ENCODE measurements around the gene ITIH3. TPM values are rescaled to one million over a fixed set of nuclear protein-coding genes. Genes with fewer than 3 reads are reported as not detected.
A peak's percentile ranks its signal among the peaks of the same experiment; 100 is the strongest.

The ITIH3 gene
- total and polyA plus RNA-seq, 11 donors: 0.13 to 1.6 (median 0.65) TPM

DNA sequence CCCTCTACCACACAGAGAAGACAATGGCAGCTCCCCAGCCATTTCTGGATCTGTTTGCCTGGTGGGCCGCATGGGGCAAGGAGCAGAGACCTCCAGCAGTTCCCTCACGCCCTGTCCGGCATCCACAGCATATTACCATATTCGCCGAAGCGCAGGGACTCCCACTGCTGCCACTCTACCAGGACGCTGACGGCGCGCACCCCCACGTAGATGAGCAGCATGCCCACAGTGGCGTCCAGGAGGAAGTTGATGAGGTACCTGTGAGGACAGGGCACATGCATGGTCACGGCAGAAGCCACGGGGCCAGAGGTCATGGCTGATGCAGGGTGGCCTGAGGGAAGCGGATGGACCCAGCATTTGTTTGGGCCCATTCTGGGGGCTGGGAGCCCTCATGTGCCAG lies 55.1 kb downstream of the ITIH3 start:
- DNase-seq: peak in 2 of 5 donors; percentile 15 to 47
- no peak overlapping the region for H3K4me3 ChIP-seq
- H3K9me3 ChIP-seq: no peaks in the 10 kb centered on the region
- TF ChIP-seq POLR2A (IDR thresholded peaks at IDR 0.05) (no peak), CTCF (IDR thresholded peaks at IDR 0.05) (no peak)
- peaks cover 0 to 75% (median 57%) of the 10 kb centered on the region in 9 donors for H3K36me3 ChIP-seq
- peaks cover under 1 to 20% (median 14%) of the 10 kb centered on the region in 12 donors for H3K4me1 ChIP-seq
- 97% methylated on average over 14 to 15 of the region's 15 CpGs for WGBS, 4 donors
- no peak overlapping the region for H3K27ac ChIP-seq
- ATAC-seq: no peak
- H3K27me3 ChIP-seq: no peaks in the 10 kb centered on the region
- intact Hi-C loops (cut with DNase I): loop anchor here (2.0 to 10.0 kb wide), 8 partner anchors 45 to 225 kb away; partner anchors contain the start of gene STIMATE (in 1 of the 10)

GRCh38 chr3:52851348-52851747 lies 56.8 kb downstream of the ITIH3 start:
- H3K9me3 ChIP-seq: no peaks in the 10 kb centered on the region
- no peaks in the 10 kb centered on the region for H3K27me3 ChIP-seq
- peak in 1 of 5 donors; percentile 20 for DNase-seq
- intact Hi-C loops (cut with DNase I): loop anchor here in 8 of 10 donors (1.0 to 10.0 kb wide), 7 partner anchors 63 to 223 kb away; no protein-coding TSS in a partner anchor
- H3K36me3 ChIP-seq: peaks cover 0 to 84% (median 63%) of the 10 kb centered on the region in 9 donors
- no peak overlapping the region for H3K4me3 ChIP-seq
- ATAC-seq: peak; percentile 39 to 63 (median 55)
- 66 to 80% (median 78%) methylated on average over 3 of the region's 3 CpGs for WGBS, 4 donors
- no peak for TF ChIP-seq POLR2A (IDR thresholded peaks at IDR 0.05)
- TF ChIP-seq CTCF (IDR thresholded peaks at IDR 0.05): peak; percentile 13 to 61 (median 44)
- H3K4me1 ChIP-seq: peaks cover 0 to 5% (median 0%) of the 10 kb centered on the region in 12 donors
- H3K27ac ChIP-seq: no peak overlapping the region

DNA sequence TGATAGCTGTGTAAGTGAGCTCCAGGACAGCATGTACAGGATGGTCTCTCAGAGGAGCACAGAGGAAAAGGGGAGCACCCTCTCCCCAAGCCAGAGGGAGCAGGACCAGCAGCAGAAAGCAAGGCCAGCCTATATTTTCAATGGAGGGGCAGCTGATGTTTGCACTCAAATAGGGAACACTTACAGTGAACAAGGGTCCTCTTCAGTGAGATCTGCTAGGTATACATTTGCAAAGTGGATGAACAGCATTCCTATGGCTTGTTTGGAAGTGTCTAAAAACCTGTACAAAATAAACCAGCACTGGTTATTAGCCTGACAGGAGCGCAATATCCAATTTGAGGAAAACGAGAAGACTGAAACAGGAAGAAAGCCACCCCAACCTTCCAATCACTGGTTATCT lies 57.8 kb downstream of the ITIH3 start:
- no peak for TF ChIP-seq POLR2A (IDR thresholded peaks at IDR 0.05)
- TF ChIP-seq CTCF (IDR thresholded peaks at IDR 0.05): no peak
- H3K27me3 ChIP-seq: no peaks in the 10 kb centered on the region
- no peak overlapping the region for H3K4me3 ChIP-seq
- H3K27ac ChIP-seq: no peak overlapping the region
- ATAC-seq (no peak), DNase-seq (no peak)
- intact Hi-C loops (cut with DNase I): loop anchor here in 6 of 10 donors (5.0 to 10.0 kb wide), 5 partner anchors 62 to 222 kb away; no protein-coding TSS in a partner anchor
- H3K4me1 ChIP-seq: peaks cover 0 to 8% (median 0%) of the 10 kb centered on the region in 12 donors
- peaks cover 0 to 74% (median 62%) of the 10 kb centered on the region in 9 donors for H3K36me3 ChIP-seq
- no peaks in the 10 kb centered on the region for H3K9me3 ChIP-seq
- 74 to 86% (median 83%) methylated on average over 2 of the region's 2 CpGs for WGBS, 4 donors

- no peaks in the 10 kb centered on the region for H3K9me3 ChIP-seq
- peaks cover 0 to 58% (median 46%) of the 10 kb centered on the region in 9 donors for H3K36me3 ChIP-seq
- TF ChIP-seq POLR2A (IDR thresholded peaks at IDR 0.05) (no peak), CTCF (IDR thresholded peaks at IDR 0.05) (no peak)
- WGBS, 4 donors: 91 to 95% (median 93%) methylated on average over 2 of the region's 2 CpGs
- DNase-seq (no peak), ATAC-seq (no peak)
- H3K4me1 ChIP-seq: peaks cover 0 to 11% (median 0%) of the 10 kb centered on the region in 12 donors
- H3K27ac ChIP-seq: no peak overlapping the region
- intact Hi-C loops (cut with DNase I): loop anchor here in 6 of 10 donors (5.0 to 10.0 kb wide), 5 partner anchors 61 to 221 kb away; no protein-coding TSS in a partner anchor
- no peaks in the 10 kb centered on the region for H3K27me3 ChIP-seq
- H3K4me3 ChIP-seq: no peak overlapping the region
Observed at GRCh38 chr3:52854013-52854412, 59.4 kb downstream of the ITIH3 start.
